H1 (cell line): ENCODE measurements around the gene CIAO3. TPM values are rescaled to one million over a fixed set of nuclear protein-coding genes. Genes with fewer than 3 reads are reported as not detected.

Experiments
- CTCF ChIA-PET: fragments of 300-600 bp; sonication (Branson Sonifier 250); formaldehyde crosslinking; loops from one replicate; lab custom pipeline; 2021; ENCODE audit not compliant: partially characterized antibody; lab: Charles Lee
- POLR2A ChIA-PET: fragments of 300-600 bp; sonication (Branson Sonifier 250); formaldehyde crosslinking; loops from one replicate; lab custom pipeline; 2021; ENCODE audit warnings: inconsistent platforms; ENCODE audit not compliant: partially characterized antibody; lab: Charles Lee
- DNase-seq, 2 experiments: peaks; one replicate each; pipeline versions ENCODE4 v3.0.0 to v3.0.0-alpha.2; 2010 to 2022; ENCODE audit warnings: low spot score in 2 of 2, low read depth in 1 of 2, mixed read lengths in 1 of 2
- FAIRE-seq: peaks from 2 replicates; lab custom pipeline; 2011; peaks lifted over from hg19 to GRCh38; lab: Jason Lieb, UNC
- H2AFZ ChIP-seq: 2 replicates; pipeline ENCODE4 v1.8.1; 2012; ENCODE audit warnings: low read length, inconsistent platforms
- H2AK5ac ChIP-seq: 2 replicates; pipeline ENCODE4 v1.6.1; 2013; ENCODE audit warnings: low read depth, low read length
- H2BK120ac ChIP-seq: replicated peaks from 2 replicates; pipeline ENCODE3; 2013; ENCODE audit warnings: low read depth, low read length, inconsistent platforms
- H2BK12ac ChIP-seq: 2 replicates; pipeline ENCODE4 v1.6.1; 2013; ENCODE audit warnings: low read depth, low read length
- H2BK15ac ChIP-seq: 2 replicates; pipeline ENCODE4 v1.6.1; 2013; ENCODE audit warnings: low read length
- H2BK20ac ChIP-seq: 2 replicates; pipeline ENCODE4 v1.6.1; 2013; ENCODE audit warnings: low read length
- H2BK5ac ChIP-seq: 2 replicates; pipeline ENCODE4 v1.6.1; 2013; ENCODE audit warnings: low read depth, low read length
- H3K14ac ChIP-seq: 2 replicates; pipeline ENCODE4 v1.6.1; 2013; ENCODE audit warnings: inconsistent platforms; ENCODE audit not compliant: insufficient read length
- H3K18ac ChIP-seq: 2 replicates; pipeline ENCODE4 v1.6.1; 2013; ENCODE audit warnings: low read length; ENCODE audit errors: extremely low read depth
- H3K23ac ChIP-seq: 2 replicates; pipeline ENCODE4 v1.6.1; 2013; ENCODE audit warnings: inconsistent platforms; ENCODE audit not compliant: insufficient read length
- H3K23me2 ChIP-seq: 2 replicates; pipeline ENCODE4 v1.6.1; 2013; ENCODE audit warnings: low read depth, low read length
- H3K27ac ChIP-seq: 2 replicates; pipeline ENCODE4 v1.6.1; 2011; ENCODE audit warnings: low read depth, low read length, inconsistent platforms
- H3K27me3 ChIP-seq, 4 experiments: replicated peaks in 1 of 4; 1 replicate in 1 of 4; 2 replicates in 3 of 4; pipeline versions ENCODE4 v1.6.1 to v1.8.1; 2011 to 2013; ENCODE audit warnings: low read length in 3 of 4, mild to moderate bottlenecking in 3 of 4, inconsistent platforms in 2 of 4, mixed read lengths in 2 of 4, moderate library complexity in 1 of 4; ENCODE audit not compliant: control insufficient read depth in 3 of 4, insufficient read depth in 3 of 4; ENCODE audit errors: extremely low read depth in 1 of 4
- H3K36me3 ChIP-seq, 4 experiments: 2 replicates each; pipeline versions ENCODE4 v1.6.1 to v1.8.1; 2011 to 2013; ENCODE audit warnings: mild to moderate bottlenecking in 4 of 4, low read length in 3 of 4, moderate library complexity in 2 of 4, control low read depth in 1 of 4, inconsistent platforms in 1 of 4; ENCODE audit not compliant: insufficient read depth in 4 of 4, control insufficient read depth in 2 of 4
- H3K4ac ChIP-seq: replicated peaks from 2 replicates; pipeline ENCODE3; 2013; ENCODE audit warnings: low read length, low read depth, mixed read lengths, inconsistent platforms; ENCODE audit not compliant: insufficient read length
- H3K4me1 ChIP-seq, 4 experiments: replicated peaks in 1 of 4; 1 replicate in 1 of 4; 2 replicates in 3 of 4; pipeline versions ENCODE4 v1.6.1 to v1.8.1; 2011 to 2013; ENCODE audit warnings: low read length in 3 of 4, inconsistent platforms in 2 of 4, mixed read lengths in 1 of 4; ENCODE audit not compliant: insufficient read depth in 4 of 4, control insufficient read depth in 3 of 4
- H3K4me2 ChIP-seq, 2 experiments: 2 replicates each; pipeline versions ENCODE4 v1.6.1 to v1.8.1; 2011 to 2013; ENCODE audit warnings: low read depth in 2 of 2, low read length in 2 of 2, control low read depth in 1 of 2, inconsistent platforms in 1 of 2, mild to moderate bottlenecking in 1 of 2; ENCODE audit not compliant: insufficient read depth in 1 of 2
- H3K4me3 ChIP-seq, 4 experiments: fragments of 200-600, 300-600 bp in 1 of 4; sonication (generic), shearing (Covaris generic), sonication (Bioruptor Twin) in 1 of 4; 2 replicates each; pipeline versions ENCODE4 v1.5.1 to v1.8.1; 2011 to 2016; ENCODE audit warnings: low read length in 4 of 4, low read depth in 3 of 4, control low read depth in 2 of 4, inconsistent platforms in 2 of 4, mild to moderate bottlenecking in 2 of 4, mixed read lengths in 1 of 4, moderate library complexity in 1 of 4; ENCODE audit not compliant: insufficient read depth in 2 of 4; ENCODE audit errors: extremely low read depth in 1 of 4
- H3K56ac ChIP-seq: replicated peaks from 2 replicates; pipeline ENCODE3; 2013; ENCODE audit warnings: low read depth, mild to moderate bottlenecking, mixed read lengths, low read length, inconsistent platforms; ENCODE audit not compliant: insufficient read length
- H3K79me1 ChIP-seq: 2 replicates; pipeline ENCODE4 v1.6.1; 2013; ENCODE audit warnings: low read depth, low read length, control low read depth
- H3K79me2 ChIP-seq, 2 experiments: 2 replicates each; pipeline versions ENCODE4 v1.6.1 to v1.8.1; 2012 to 2013; ENCODE audit warnings: low read length in 2 of 2, mild to moderate bottlenecking in 2 of 2, inconsistent platforms in 1 of 2; ENCODE audit not compliant: insufficient read depth in 2 of 2, control insufficient read depth in 1 of 2
- H3K9ac ChIP-seq, 4 experiments: replicated peaks in 1 of 4; 1 replicate in 1 of 4; 2 replicates in 3 of 4; pipeline versions ENCODE4 v1.6.1 to v1.8.1; 2011 to 2013; ENCODE audit warnings: low read depth in 3 of 4, low read length in 3 of 4, control low read depth in 2 of 4, mild to moderate bottlenecking in 2 of 4, moderate library complexity in 2 of 4, inconsistent platforms in 1 of 4; ENCODE audit errors: extremely low read depth in 1 of 4
- H3K9me3 ChIP-seq, 2 experiments: 2 replicates each; pipeline versions ENCODE4 v1.6.1 to v1.8.1; 2012 to 2013; ENCODE audit warnings: mild to moderate bottlenecking in 2 of 2, moderate library complexity in 2 of 2, control low read depth in 1 of 2, inconsistent platforms in 1 of 2, low read depth in 1 of 2, low read length in 1 of 2, mixed read lengths in 1 of 2; ENCODE audit not compliant: insufficient read depth in 2 of 2
- H4K20me1 ChIP-seq, 2 experiments: replicated peaks in 1 of 2; 2 replicates each; pipeline versions ENCODE3 to v1.8.1; 2011 to 2013; ENCODE audit warnings: inconsistent platforms in 2 of 2, low read length in 2 of 2, mild to moderate bottlenecking in 1 of 2; ENCODE audit not compliant: insufficient read depth in 2 of 2, control insufficient read depth in 1 of 2
- H4K5ac ChIP-seq: 2 replicates; pipeline ENCODE4 v1.6.1; 2013; ENCODE audit warnings: low read length, low read depth, mixed read lengths, inconsistent platforms; ENCODE audit not compliant: insufficient read length
- H4K8ac ChIP-seq: 2 replicates; pipeline ENCODE4 v1.8.0; 2013; ENCODE audit warnings: mild to moderate bottlenecking, moderate library complexity, low read length, inconsistent platforms; ENCODE audit not compliant: insufficient read depth; ENCODE audit errors: extremely low read depth
- H4K91ac ChIP-seq: replicated peaks from 2 replicates; pipeline ENCODE3; 2013; ENCODE audit warnings: low read length, mixed read lengths, inconsistent platforms; ENCODE audit not compliant: insufficient read length
- BCL11A ChIP-seq, 2 experiments: IDR thresholded peaks; one replicate each; pipeline ENCODE4 v1.6.1; 2011; ENCODE audit warnings: low read depth in 2 of 2, low read length in 2 of 2, mild to moderate bottlenecking in 2 of 2
- GABPA ChIP-seq: IDR thresholded peaks from 2 replicates; pipeline ENCODE4 v1.6.1; 2011; ENCODE audit warnings: mild to moderate bottlenecking, low read length, moderate library complexity, borderline replicate concordance; ENCODE audit not compliant: insufficient read depth
- NRF1 ChIP-seq: IDR thresholded peaks from 2 replicates; pipeline ENCODE4 v1.6.1; 2011; ENCODE audit warnings: mild to moderate bottlenecking, low read depth, low read length, improper control_type of control experiment
- SP4 ChIP-seq: IDR thresholded peaks from 2 replicates; pipeline ENCODE4 v1.6.1; 2012; ENCODE audit warnings: low read length, inconsistent platforms
- TAF1 ChIP-seq: IDR thresholded peaks from 2 replicates; pipeline ENCODE4 v1.6.1; 2011; ENCODE audit warnings: mild to moderate bottlenecking, low read depth, low read length
- WGBS, 2 experiments: shearing (Covaris generic) in 1 of 2; methylation state at CpG; one replicate each; pipeline versions ENCODE4 v1.1.6 to v1.1.7; 2013 to 2015; ENCODE audit warnings: low lambda C conversion rate in 2 of 2, mixed read lengths in 2 of 2, inconsistent platforms in 1 of 2, low coverage in 1 of 2, missing lambda C conversion rate in 1 of 2; ENCODE audit not compliant: insufficient replicate concordance in 2 of 2, insufficient coverage in 1 of 2, insufficient read length in 1 of 2; ENCODE audit errors: extremely low coverage in 1 of 2, missing lambda C conversion rate in 1 of 2; 5-methylcytosine and 5-hydroxymethylcytosine counted together
- polyA plus RNA-seq, 7 experiments: library from polyadenylated mRNA; depleted of rRNA in 3 of 7; stranded (reverse) in 5 of 7; unstranded in 2 of 7; fragments of >200 nt in 5 of 7; fragments of 200-250 nt in 2 of 7; gene quantifications; 1 replicate in 5 of 7; 2 replicates in 1 of 7; 4 replicates in 1 of 7; pipeline versions ENCODE4 v1.2.1 to v1.2.3, GENCODE V29; 2011 to 2013; ENCODE audit warnings: missing spikeins in 2 of 7, mixed read lengths in 2 of 7
- total RNA-seq: library from RNA; stranded (reverse); fragmentation: NEBNext Ultra II Directional; extraction: Animal tissue kit (Norgen Biotek cat#: 25700); gene quantifications from 2 replicates; pipeline ENCODE4 v1.2.1, GENCODE V29; 2021

The CIAO3 gene
- total and polyA plus RNA-seq, 2 of the 8 experiments (the other 6 are each of a cell fraction or from before 2014, with no cell fraction given) = 20.0 to 20.4 TPM

DNA sequence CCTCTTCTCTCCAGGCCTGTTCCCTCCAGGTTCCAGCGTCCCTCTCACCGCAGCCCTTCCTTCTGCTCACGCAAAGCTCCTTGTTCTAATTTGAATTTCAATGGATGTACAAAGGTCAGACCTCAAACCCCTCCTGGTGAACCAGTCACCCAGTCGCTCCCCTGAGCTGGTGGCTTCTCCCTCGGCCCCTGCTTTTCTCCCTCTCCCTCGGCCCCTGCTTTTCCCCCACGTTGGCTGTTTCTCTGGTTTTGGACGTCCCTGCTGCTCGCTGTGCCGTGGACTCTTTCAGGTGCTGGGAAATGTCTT is 11.2 kb upstream of the CIAO3 start:
- Histone ChIP-seq H2BK12ac (0 out of 2 replicates have a peak overlapping the region, but pooled peaks have one; percentile 60), H3K79me1 (no peaks in the 10 kb centered on the region), H3K36me3 (no peaks in the 10 kb centered on the region), H2AFZ (no peak overlapping the region), H3K14ac (no peak overlapping the region), H2BK20ac (no peak overlapping the region), H3K27ac (no peak overlapping the region), H3K56ac (no peak overlapping the region), H4K5ac (no peak overlapping the region), H3K4me1 (peaks cover 3 to 12% (median 5%) of the 10 kb centered on the region in 4 experiments; a peak in 5 of 7 replicates), H2BK5ac (0 out of 2 replicates have a peak overlapping the region, but pooled peaks have one; percentile 35), H3K18ac (no peak overlapping the region; the same call in 1 of the 2 replicates), H4K8ac (no peak overlapping the region), H3K9ac (peak overlapping the region in 1 of 4 experiments; percentile 6; a peak in 1 of 7 replicates), H3K4me2 (peak overlapping the region; percentile 14 to 40; a peak in 3 of 4 replicates), H2AK5ac (no peak overlapping the region), H4K91ac (no peak overlapping the region), H3K23me2 (no peaks in the 10 kb centered on the region), H4K20me1 (no peaks in the 10 kb centered on the region), H3K79me2 (no peaks in the 10 kb centered on the region), H3K4ac (no peak overlapping the region), H2BK15ac (0 out of 2 replicates have a peak overlapping the region, but pooled peaks have one; percentile 72), H3K4me3 (no peak overlapping the region), H3K23ac (no peak overlapping the region), H3K27me3 (no peaks in the 10 kb centered on the region), H2BK120ac (no peak overlapping the region), H3K9me3 (0 out of 4 replicates have a peak, but pooled peaks cover 0 to 3% of the 10 kb centered on the region in 2 experiments)
- FAIRE-seq = no peak
- no peak for DNase-seq
- POLR2A ChIA-PET = interaction anchor here (0.8 to 2.2 kb wide), 5 partner anchors 10 to 44 kb away, joined by 3 to 8 read pairs (median 4); partner anchors contain the start of genes CIAO3 and MSLN
- no peak for TF ChIP-seq BCL11A (IDR thresholded peaks at IDR 0.05; ENCODE audit: low read depth in 2 of 2, low read length in 2 of 2)
- no peak for TF ChIP-seq SP4
- no peak for TF ChIP-seq NRF1
- 0 out of 2 replicates have a peak, but pooled peaks have one; percentile 29 for TF ChIP-seq TAF1
- TF ChIP-seq GABPA = peak; percentile 65; the same call in 1 of the 2 replicates
- CTCF ChIA-PET = interaction anchor here (0.6 to 35.8 kb wide), 7 partner anchors 9 to 36 kb away, joined by 3 to 977 read pairs (median 4); partner anchors contain the start of genes ANTKMT, CCDC78, CHTF18 and CIAO3
- 35% methylated on average over 10 of the region's 10 CpGs; no CpG with 5 or more reads in 1 of the 2 experiments for WGBS, 2 experiments
